Fibroblast of lung (primary cell): ENCODE measurements around the gene PLCG1. TPM values are rescaled to one million over a fixed set of nuclear protein-coding genes. Genes with fewer than 3 reads are reported as not detected.

Experiments used
- DNase-seq, 2 donors: peaks; one replicate each; pipeline versions ENCODE4 v3.0.0 to v3.0.0-alpha.2; 2010; ENCODE audit warnings: low read depth in 2 of 2
- H2AFZ ChIP-seq: 2 replicates; pipeline ENCODE4 v1.5.1; 2012; ENCODE audit warnings: low read length, control low read depth, inconsistent platforms
- H3K27ac ChIP-seq: 2 replicates; pipeline ENCODE4 v1.5.1; 2011; ENCODE audit warnings: low read length, control low read depth; ENCODE audit not compliant: insufficient read depth
- H3K27me3 ChIP-seq: 2 replicates; pipeline ENCODE4 v1.5.1; 2011; ENCODE audit warnings: mild to moderate bottlenecking, low read length; ENCODE audit not compliant: control insufficient read depth, insufficient read depth
- H3K36me3 ChIP-seq: 2 replicates; pipeline ENCODE4 v1.5.1; 2011; ENCODE audit warnings: low read length; ENCODE audit not compliant: control insufficient read depth, insufficient read depth
- H3K4me1 ChIP-seq: 2 replicates; pipeline ENCODE4 v1.5.1; 2011; ENCODE audit warnings: low read length; ENCODE audit not compliant: control insufficient read depth, insufficient read depth; ENCODE audit errors: extremely low read depth
- H3K4me2 ChIP-seq: 2 replicates; pipeline ENCODE4 v1.5.1; 2011; ENCODE audit warnings: low read length, control low read depth; ENCODE audit not compliant: insufficient read depth; ENCODE audit errors: extremely low read depth
- H3K4me3 ChIP-seq, 4 experiments: fragments of 200-600 bp in 1 of 4; sonication (generic) in 1 of 4; replicated peaks in 1 of 4; 2 replicates each; pipeline ENCODE4 v1.5.1; 2011 to 2016; ENCODE audit warnings: low read length in 4 of 4, low read depth in 3 of 4, mild to moderate bottlenecking in 3 of 4, control low read depth in 2 of 4, inconsistent platforms in 1 of 4, mixed read lengths in 1 of 4; ENCODE audit not compliant: insufficient read depth in 1 of 4; ENCODE audit errors: control extremely low read depth in 1 of 4
- H3K79me2 ChIP-seq: 2 replicates; pipeline ENCODE4 v1.5.1; 2012; ENCODE audit warnings: mild to moderate bottlenecking, low read length, inconsistent platforms; ENCODE audit not compliant: control insufficient read depth, insufficient read depth
- H3K9ac ChIP-seq: 2 replicates; pipeline ENCODE4 v1.5.1; 2011; ENCODE audit warnings: mild to moderate bottlenecking, low read length, control low read depth; ENCODE audit not compliant: insufficient read depth
- H3K9me3 ChIP-seq: 2 replicates; pipeline ENCODE4 v1.5.1; 2012; ENCODE audit warnings: low read depth, low read length; ENCODE audit not compliant: control insufficient read depth, insufficient read depth
- H4K20me1 ChIP-seq: 2 replicates; pipeline ENCODE4 v1.5.1; 2011; ENCODE audit warnings: low read length; ENCODE audit not compliant: control insufficient read depth, insufficient read depth; ENCODE audit errors: extremely low read depth
- CTCF ChIP-seq, 2 donors: IDR thresholded peaks in 1 of 2; conservative IDR thresholded peaks in 1 of 2; 1 replicate in 1 of 2; 2 replicates in 1 of 2; pipeline ENCODE4 v1.5.1; 2011 to 2012; ENCODE audit warnings: low read length in 2 of 2, control low read depth in 1 of 2, inconsistent platforms in 1 of 2, low read depth in 1 of 2, mild to moderate bottlenecking in 1 of 2
- EZH2 ChIP-seq: IDR thresholded peaks from 2 replicates; pipeline ENCODE4 v1.5.1; 2012; ENCODE audit warnings: low read length, control low read depth, mild to moderate bottlenecking; ENCODE audit errors: missing control alignments
- polyA plus RNA-seq, 2 donors: library from polyadenylated mRNA; depleted of rRNA in 1 of 2; stranded (reverse) in 1 of 2; unstranded in 1 of 2; fragments of >200 nt; gene quantifications; 2 replicates each; pipeline ENCODE4 v1.2.1, GENCODE V29; 2011 to 2012; ENCODE audit warnings: missing spikeins in 1 of 2
- total RNA-seq: library from RNA; depleted of rRNA; stranded (reverse); fragments of >200 nt; gene quantifications from 2 replicates; pipeline ENCODE4 v1.2.1, GENCODE V29; 2014

The PLCG1 gene
- total and polyA plus RNA-seq, 2 donors (not counting 1 experiment from before 2014, with no cell fraction given), result 24.5 to 86.2 TPM

GRCh38 chr20:41219824-41220223 is 82.5 kb downstream of the PLCG1 start:
- Histone ChIP-seq H3K9me3 (no peaks in the 10 kb centered on the region), H4K20me1 (no peaks in the 10 kb centered on the region), H3K9ac (no peak overlapping the region), H3K27ac (no peak overlapping the region), H2AFZ (no peak overlapping the region), H3K4me3 (no peak overlapping the region), H3K79me2 (peaks cover 4% of the 10 kb centered on the region), H3K4me2 (no peak overlapping the region), H3K4me1 (no peaks in the 10 kb centered on the region), H3K27me3 (no peaks in the 10 kb centered on the region), H3K36me3 (no peaks in the 10 kb centered on the region)
- no peak for DNase-seq
- no peak for TF ChIP-seq EZH2

GRCh38 chr20:41221614-41222218 is 84.4 kb downstream of the PLCG1 start:
- H3K4me2 ChIP-seq, result no peak overlapping the region
- H3K27me3 ChIP-seq, result no peaks in the 10 kb centered on the region
- no peaks in the 10 kb centered on the region for H3K4me1 ChIP-seq
- no peaks in the 10 kb centered on the region for H3K36me3 ChIP-seq
- no peak overlapping the region for H3K4me3 ChIP-seq
- no peak overlapping the region for H3K27ac ChIP-seq
- no peak for TF ChIP-seq CTCF (conservative IDR thresholded peaks at IDR 0.05 in 1 of 2, IDR thresholded peaks at IDR 0.05 in 1 of 2; ENCODE audit: low read depth in 1 of 2, low read length in 2 of 2)
- TF ChIP-seq EZH2, result no peak
- peak in 1 of 2 donors; percentile 11 for DNase-seq
- no peak overlapping the region for H2AFZ ChIP-seq
- no peaks in the 10 kb centered on the region for H3K9me3 ChIP-seq
- H4K20me1 ChIP-seq, result no peaks in the 10 kb centered on the region
- H3K9ac ChIP-seq, result no peak overlapping the region
- peaks cover 4% of the 10 kb centered on the region for H3K79me2 ChIP-seq

GRCh38 chr20:41222296-41222695 is 85.0 kb downstream of the PLCG1 start:
- H3K4me1 ChIP-seq, result no peaks in the 10 kb centered on the region
- no peak overlapping the region for H3K4me3 ChIP-seq
- H3K36me3 ChIP-seq, result no peaks in the 10 kb centered on the region
- no peak overlapping the region for H2AFZ ChIP-seq
- H3K4me2 ChIP-seq, result no peak overlapping the region
- H4K20me1 ChIP-seq, result no peaks in the 10 kb centered on the region
- H3K9ac ChIP-seq, result no peak overlapping the region
- no peaks in the 10 kb centered on the region for H3K27me3 ChIP-seq
- peaks cover 4% of the 10 kb centered on the region for H3K79me2 ChIP-seq
- peak in 1 of 2 donors; percentile 30 for DNase-seq
- H3K9me3 ChIP-seq, result no peaks in the 10 kb centered on the region
- no peak overlapping the region for H3K27ac ChIP-seq
- TF ChIP-seq CTCF (conservative IDR thresholded peaks at IDR 0.05 in 1 of 2, IDR thresholded peaks at IDR 0.05 in 1 of 2; ENCODE audit: low read depth in 1 of 2, low read length in 2 of 2), result no peak
- TF ChIP-seq EZH2, result no peak
